SH-SY5Y (cell line): ENCODE results near the gene HNMT.
A peak's percentile ranks its signal among the peaks of the same experiment; 100 is the strongest.

ENCODE experiments used
- GATA2 ChIP-seq: IDR thresholded peaks from 2 replicates; pipeline ENCODE4 v1.6.1; 2011; ENCODE audit warnings: mild to moderate bottlenecking, low read depth, low read length
- GATA3 ChIP-seq: IDR thresholded peaks from 2 replicates; pipeline ENCODE4 v1.6.1; 2011; ENCODE audit warnings: low read depth, mild to moderate bottlenecking, low read length, moderate library complexity

DNA sequence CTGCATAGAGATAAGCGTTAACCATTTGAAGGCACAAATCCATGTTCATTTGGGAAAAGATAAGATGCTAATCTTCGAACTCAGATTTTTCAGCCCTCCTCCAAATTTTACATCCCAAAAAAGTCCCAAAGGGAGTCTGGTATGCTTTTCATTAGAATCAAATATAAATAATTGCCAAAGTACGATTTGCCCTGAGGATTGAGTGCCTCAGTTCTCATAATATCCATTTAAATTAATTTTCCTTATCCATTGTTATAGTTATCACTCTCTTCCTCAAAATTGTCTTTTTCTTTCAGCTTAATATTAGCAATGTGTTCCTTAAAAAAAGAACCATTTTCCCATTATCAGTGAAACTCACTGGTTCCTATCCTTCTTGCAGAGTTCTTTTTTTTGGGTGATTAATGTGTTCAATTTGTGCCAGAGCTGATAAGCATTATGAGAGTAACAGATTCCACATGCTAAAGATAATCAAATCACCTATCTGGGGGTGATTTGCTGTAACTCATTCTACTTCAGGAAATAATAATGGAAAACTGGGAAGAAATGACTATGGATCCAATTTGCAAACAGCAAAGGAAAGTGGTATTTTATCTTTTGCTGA is 686 bp downstream of the HNMT start:
- peak; percentile 98; the same call in 1 of the 2 replicates for TF ChIP-seq GATA2
- TF ChIP-seq GATA3, result peak; percentile 95
